Stomach smooth muscle (tissue), 2 donors: ENCODE measurements around the gene ZCCHC8.
A peak's percentile ranks its signal among the peaks of the same experiment; 100 is the strongest.

ENCODE experiments used
- H3K27ac ChIP-seq: one replicate; pipeline ENCODE4 v1.7.0; 2013; ENCODE audit warnings: mild to moderate bottlenecking, low read length, inconsistent platforms
- H3K27me3 ChIP-seq, 2 donors: one replicate each; pipeline ENCODE4 v1.7.0; 2013; ENCODE audit warnings: low read length in 2 of 2; ENCODE audit not compliant: insufficient read depth in 2 of 2, control insufficient read depth in 1 of 2
- H3K36me3 ChIP-seq, 2 donors: one replicate each; pipeline ENCODE4 v1.7.0; 2013; ENCODE audit warnings: low read length in 2 of 2; ENCODE audit not compliant: control insufficient read depth in 2 of 2, insufficient read depth in 2 of 2
- H3K4me1 ChIP-seq: one replicate; pipeline ENCODE4 v1.7.0; 2013; ENCODE audit warnings: low read length; ENCODE audit not compliant: control insufficient read depth, insufficient read depth
- H3K4me3 ChIP-seq, 2 donors: one replicate each; pipeline ENCODE4 v1.7.0; 2013; ENCODE audit warnings: low read length in 2 of 2
- H3K9ac ChIP-seq, 2 donors: one replicate each; pipeline ENCODE4 v1.7.0; 2013; ENCODE audit warnings: low read length in 2 of 2, mild to moderate bottlenecking in 1 of 2
- H3K9me3 ChIP-seq, 2 donors: one replicate each; pipeline ENCODE4 v1.7.0; 2013; ENCODE audit warnings: low read length in 2 of 2; ENCODE audit not compliant: control insufficient read depth in 2 of 2
- donor health status: healthy.
- donor health status: Pancreatic carcinoma.

Gene ZCCHC8

GRCh38 chr12:122526683-122527477, 26.1 kb upstream of the ZCCHC8 start, which contains the start of the genes KNTC1 and RSRC2:
KNTC1 (plus strand) TSS chr12:122527249; CDS start chr12:122530064, 2,815 bp downstream.
RSRC2 (minus strand) TSS chr12:122526936; CDS start chr12:122526853, 83 bp downstream.
- Histone ChIP-seq H3K27me3 (no peaks in the 10 kb centered on the region), H3K4me3 (peak within 1 kb of the TSS; percentile 88 to 98), H3K9ac (peak within 1 kb of the TSS; percentile 100), H3K36me3 (peaks cover 5 to 6% of the 10 kb centered on the region in 2 donors), H3K4me1 (peaks cover 20% of the 10 kb centered on the region), H3K27ac (peak within 1 kb of the TSS; percentile 97), H3K9me3 (no peaks in the 10 kb centered on the region)

- Histone ChIP-seq H3K27me3 (no peaks in the 10 kb centered on the region), H3K4me1 (peaks cover 22% of the 10 kb centered on the region), H3K9me3 (no peaks in the 10 kb centered on the region), H3K9ac (peak overlapping the region in 1 of 2 donors; percentile 36), H3K4me3 (peak overlapping the region; percentile 44 to 58), H3K36me3 (peaks cover 24 to 29% of the 10 kb centered on the region in 2 donors), H3K27ac (no peak overlapping the region)
These were observed 23.4 kb upstream of the ZCCHC8 start for GRCh38 chr12:122523846-122524718.

DNA sequence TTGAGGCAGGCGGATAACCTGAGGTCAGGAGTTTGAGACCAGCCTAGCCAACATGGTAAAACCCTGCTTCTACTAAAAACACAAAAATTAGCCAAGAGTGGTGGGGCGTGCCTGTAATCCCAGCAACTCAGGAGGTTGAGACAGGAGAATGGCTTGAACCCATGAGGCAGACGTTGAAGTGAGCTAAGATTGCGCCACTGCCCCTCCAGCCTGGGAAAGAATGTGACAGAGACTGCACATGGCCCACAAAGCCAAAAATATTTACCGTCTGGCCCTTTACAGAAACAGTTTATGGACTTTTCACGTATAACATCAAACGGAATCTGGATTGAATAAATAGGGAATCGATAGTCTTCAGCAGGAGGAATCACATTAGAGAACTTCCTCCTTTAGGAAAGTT, 22.5 kb upstream of the ZCCHC8 start:
- Histone ChIP-seq H3K9ac (no peak overlapping the region), H3K4me1 (peaks cover 22% of the 10 kb centered on the region), H3K27ac (no peak overlapping the region), H3K27me3 (no peaks in the 10 kb centered on the region), H3K4me3 (peak overlapping the region in 1 of 2 donors; percentile 44), H3K36me3 (peaks cover 30 to 36% of the 10 kb centered on the region in 2 donors), H3K9me3 (no peaks in the 10 kb centered on the region)

- peaks cover 14% of the 10 kb centered on the region for H3K4me1 ChIP-seq
- H3K9ac ChIP-seq, result no peak overlapping the region
- H3K4me3 ChIP-seq, result no peak overlapping the region
- no peak overlapping the region for H3K27ac ChIP-seq
- no peaks in the 10 kb centered on the region for H3K27me3 ChIP-seq
- H3K36me3 ChIP-seq, result peaks cover 47 to 60% of the 10 kb centered on the region in 2 donors
- no peaks in the 10 kb centered on the region for H3K9me3 ChIP-seq
These were observed 19.9 kb upstream of the ZCCHC8 start for GRCh38 chr12:122520676-122521075.

DNA sequence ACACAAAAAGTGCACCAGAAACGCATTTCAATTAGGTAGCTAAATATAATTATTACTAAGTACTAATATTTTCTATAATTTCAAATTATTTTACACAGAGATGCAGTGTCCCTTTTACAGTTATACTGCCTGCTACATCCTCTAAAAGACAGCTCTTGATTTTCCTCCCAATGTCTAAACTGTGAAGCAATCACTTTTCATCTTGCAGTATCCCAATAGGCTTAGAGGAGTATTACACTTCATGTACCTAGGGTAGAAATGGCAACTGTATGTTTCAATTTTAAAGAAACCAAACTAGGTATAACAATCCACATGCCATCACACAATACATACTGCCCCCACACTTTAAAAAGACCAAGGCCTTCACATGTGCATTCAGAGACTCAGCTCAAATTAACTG, 18.7 kb upstream of the ZCCHC8 start:
- no peak overlapping the region for H3K9ac ChIP-seq
- no peak overlapping the region for H3K4me3 ChIP-seq
- H3K27me3 ChIP-seq, result no peaks in the 10 kb centered on the region
- no peaks in the 10 kb centered on the region for H3K9me3 ChIP-seq
- peaks cover 14% of the 10 kb centered on the region for H3K4me1 ChIP-seq
- H3K36me3 ChIP-seq, result peaks cover 52 to 68% of the 10 kb centered on the region in 2 donors
- H3K27ac ChIP-seq, result no peak overlapping the region

- H3K4me3 ChIP-seq, result no peak overlapping the region
- H3K9me3 ChIP-seq, result no peaks in the 10 kb centered on the region
- peaks cover 54 to 69% of the 10 kb centered on the region in 2 donors for H3K36me3 ChIP-seq
- H3K27ac ChIP-seq, result no peak overlapping the region
- no peaks in the 10 kb centered on the region for H3K27me3 ChIP-seq
- H3K4me1 ChIP-seq, result peaks cover 14% of the 10 kb centered on the region
- no peak overlapping the region for H3K9ac ChIP-seq
These were observed 18.2 kb upstream of the ZCCHC8 start for GRCh38 chr12:122518908-122519307.

- Histone ChIP-seq H3K27me3 (no peaks in the 10 kb centered on the region), H3K27ac (no peak overlapping the region), H3K4me1 (peaks cover 7% of the 10 kb centered on the region), H3K9ac (no peak overlapping the region), H3K36me3 (peaks cover 59 to 76% of the 10 kb centered on the region in 2 donors), H3K4me3 (no peak overlapping the region), H3K9me3 (no peaks in the 10 kb centered on the region)
These were observed 17.1 kb upstream of the ZCCHC8 start for GRCh38 chr12:122517877-122518276.

GRCh38 chr12:122516544-122517361, 16.0 kb upstream of the ZCCHC8 start:
- Histone ChIP-seq H3K27me3 (no peaks in the 10 kb centered on the region), H3K4me1 (peaks cover under 1% of the 10 kb centered on the region), H3K9ac (no peak overlapping the region), H3K36me3 (peaks cover 61 to 79% of the 10 kb centered on the region in 2 donors), H3K9me3 (no peaks in the 10 kb centered on the region), H3K4me3 (no peak overlapping the region), H3K27ac (no peak overlapping the region)

DNA sequence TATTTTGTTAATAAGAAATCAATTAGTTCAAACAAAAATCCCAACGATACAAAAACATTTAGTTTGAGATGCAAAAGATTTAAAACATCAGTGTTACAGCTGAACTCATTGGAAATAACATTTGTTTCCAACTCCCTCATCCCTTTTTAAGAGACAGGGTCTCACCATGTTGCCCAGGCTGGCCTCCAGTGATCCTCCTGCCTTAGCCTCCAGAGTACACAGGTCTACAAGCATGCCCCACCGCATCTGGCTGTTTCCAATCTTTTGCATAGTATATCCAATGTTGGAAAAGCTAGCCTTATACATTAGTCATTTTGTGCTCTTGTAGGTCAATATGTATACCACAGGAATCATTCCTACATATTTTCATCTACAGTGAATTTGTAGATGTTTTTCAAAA, 14.5 kb upstream of the ZCCHC8 start:
- no peaks in the 10 kb centered on the region for H3K27me3 ChIP-seq
- H3K9me3 ChIP-seq, result no peaks in the 10 kb centered on the region
- H3K9ac ChIP-seq, result no peak overlapping the region
- no peaks in the 10 kb centered on the region for H3K4me1 ChIP-seq
- H3K36me3 ChIP-seq, result peaks cover 61 to 75% of the 10 kb centered on the region in 2 donors
- no peak overlapping the region for H3K27ac ChIP-seq
- H3K4me3 ChIP-seq, result no peak overlapping the region

GRCh38 chr12:122513660-122514059, 12.9 kb upstream of the ZCCHC8 start:
- H3K9me3 ChIP-seq, result no peaks in the 10 kb centered on the region
- peaks cover 59 to 75% of the 10 kb centered on the region in 2 donors for H3K36me3 ChIP-seq

More at GRCh38 chr12:122513660-122514059, 12.9 kb upstream of the ZCCHC8 start:
- H3K27me3 ChIP-seq, result no peaks in the 10 kb centered on the region
- H3K27ac ChIP-seq, result no peak overlapping the region
- no peaks in the 10 kb centered on the region for H3K4me1 ChIP-seq
- H3K4me3 ChIP-seq, result no peak overlapping the region
- H3K9ac ChIP-seq, result no peak overlapping the region
